ENCODE measurements around the gene XPNPEP2.
"Not testable (repeated sequence)": the region's sequence is repeated elsewhere in the genome, so short reads cannot be mapped to it uniquely, and the experiment has no call there.

The XPNPEP2 gene

GRCh38 chrX:129719931-129720530 is 18.7 kb upstream of the XPNPEP2 start:
- FAIRE-seq, result no peak

- no peak for FAIRE-seq
Measured at GRCh38 chrX:129720741-129721140, 18.0 kb upstream of the XPNPEP2 start.

- no peak for FAIRE-seq
Measured at GRCh38 chrX:129721414-129721813, 17.4 kb upstream of the XPNPEP2 start.

- FAIRE-seq, result no peak
Measured at GRCh38 chrX:129721870-129722269, 16.9 kb upstream of the XPNPEP2 start.

GRCh38 chrX:129723511-129723910 is 15.3 kb upstream of the XPNPEP2 start:
- no peak for FAIRE-seq

- no peak for FAIRE-seq
Measured at GRCh38 chrX:129724754-129725153, 14.0 kb upstream of the XPNPEP2 start.

- no peak for FAIRE-seq
Measured at GRCh38 chrX:129726307-129727111, 12.3 kb upstream of the XPNPEP2 start.

- FAIRE-seq, result no peak
Measured at GRCh38 chrX:129728061-129728460, 10.7 kb upstream of the XPNPEP2 start.

- no peak for FAIRE-seq
Measured at GRCh38 chrX:129731228-129731627, 7.6 kb upstream of the XPNPEP2 start.

- FAIRE-seq, result no peak
Measured at GRCh38 chrX:129732857-129733256, 5.9 kb upstream of the XPNPEP2 start.

- no peak for FAIRE-seq
Measured at GRCh38 chrX:129733335-129733734, 5.4 kb upstream of the XPNPEP2 start.

GRCh38 chrX:129736491-129736890 is 2.3 kb upstream of the XPNPEP2 start:
- no peak for FAIRE-seq

- no peak for FAIRE-seq
Measured at GRCh38 chrX:129737916-129738315, 863 bp upstream of the XPNPEP2 start.

- no peak for FAIRE-seq
Measured at GRCh38 chrX:129739578-129739977, 799 bp downstream of the XPNPEP2 start.

GRCh38 chrX:129741880-129742758 is 3.3 kb downstream of the XPNPEP2 start:
- FAIRE-seq, result no peak

- not testable (repeated sequence) for FAIRE-seq
Measured at GRCh38 chrX:129742759-129743152, 4.0 kb downstream of the XPNPEP2 start.

- FAIRE-seq, result no peak
Measured at GRCh38 chrX:129743821-129744220, 5.0 kb downstream of the XPNPEP2 start.

GRCh38 chrX:129744861-129745321 is 6.1 kb downstream of the XPNPEP2 start:
- FAIRE-seq, result no peak

GRCh38 chrX:129746557-129747470 is 8.0 kb downstream of the XPNPEP2 start:
- FAIRE-seq, result no peak

- FAIRE-seq, result no peak
Measured at GRCh38 chrX:129747533-129747932, 8.8 kb downstream of the XPNPEP2 start.

GRCh38 chrX:129748305-129748704 is 9.5 kb downstream of the XPNPEP2 start:
- no peak for FAIRE-seq

GRCh38 chrX:129749069-129749468 is 10.3 kb downstream of the XPNPEP2 start:
- no peak for FAIRE-seq

All from A204.1 (cell line).